ENCODE data around the gene MYRF. TPM values are rescaled to one million over a fixed set of nuclear protein-coding genes. Genes with fewer than 3 reads are reported as not detected.

Gene MYRF
- total RNA-seq, 1 donor from 2014 or later: 1.9 TPM

GRCh38 chr11:61834278-61835048 is 82.0 kb downstream of the MYRF start:
- Mint-ChIP-seq H3K9me3 (no peaks in the 10 kb centered on the region), H3K36me3 (peaks cover 31% of the 10 kb centered on the region), H3K4me3 (no peak overlapping the region), H3K4me1 (peaks cover 54% of the 10 kb centered on the region), H3K27ac (peak overlapping the region; percentile 37), H3K27me3 (ENCODE audit: insufficient read depth, low read depth) (no peaks in the 10 kb centered on the region)
- Histone ChIP-seq H3F3A (ENCODE audit: low read depth) (peaks cover 18% of the 10 kb centered on the region), H3K36me3 (peaks cover 1% of the 10 kb centered on the region), H3K4me3 (no peak overlapping the region), H4K20me1 (ENCODE audit: low read depth) (peaks cover 100% of the 10 kb centered on the region), H3K4me2 (peak overlapping the region; percentile 19), H2AFZ (replicated peaks) (no peak overlapping the region), H3K27ac (peak overlapping the region; percentile 55), H3K9me3 (ENCODE audit: low read depth) (no peaks in the 10 kb centered on the region), H3K9ac (no peak overlapping the region), H3K27me3 (no peaks in the 10 kb centered on the region), H3K79me2 (ENCODE audit: low read depth) (peaks cover 98% of the 10 kb centered on the region), H3K4me1 (peaks cover 35% of the 10 kb centered on the region)
- no peak for DNase-seq (ENCODE audit: low spot score)
- TF ChIP-seq EZH2 (IDR thresholded peaks at IDR 0.05) (no peak), CTCF (IDR thresholded peaks at IDR 0.05) (no peak), EZH2phosphoT487 (IDR thresholded peaks at IDR 0.05) (no peak)

- peaks cover 2% of the 10 kb centered on the region for H3K27me3 Mint-ChIP-seq (ENCODE audit: insufficient read depth, low read depth)
- H3K36me3 Mint-ChIP-seq: peaks cover 42% of the 10 kb centered on the region
- H3K4me3 ChIP-seq: no peak overlapping the region
- peaks cover 98% of the 10 kb centered on the region for H4K20me1 ChIP-seq (ENCODE audit: low read depth)
- peaks cover 11% of the 10 kb centered on the region for H3F3A ChIP-seq (ENCODE audit: low read depth)
- DNase-seq (ENCODE audit: low spot score): no peak
- peaks cover 19% of the 10 kb centered on the region for H3K4me1 ChIP-seq
- H3K9me3 ChIP-seq (ENCODE audit: low read depth): no peaks in the 10 kb centered on the region
- peaks cover 39% of the 10 kb centered on the region for H3K4me1 Mint-ChIP-seq
- H3K4me3 Mint-ChIP-seq: no peak overlapping the region
- H3K4me2 ChIP-seq: no peak overlapping the region
- no peak overlapping the region for H3K9ac ChIP-seq
- H2AFZ ChIP-seq (replicated peaks): no peak overlapping the region
- no peaks in the 10 kb centered on the region for H3K27me3 ChIP-seq
- H3K36me3 ChIP-seq: peaks cover 13% of the 10 kb centered on the region
- no peaks in the 10 kb centered on the region for H3K9me3 Mint-ChIP-seq
- H3K79me2 ChIP-seq (ENCODE audit: low read depth): peaks cover 87% of the 10 kb centered on the region
- no peak overlapping the region for H3K27ac ChIP-seq
- H3K27ac Mint-ChIP-seq: no peak overlapping the region
- no peak for TF ChIP-seq EZH2phosphoT487 (IDR thresholded peaks at IDR 0.05)
- TF ChIP-seq EZH2 (IDR thresholded peaks at IDR 0.05): no peak
- TF ChIP-seq CTCF (IDR thresholded peaks at IDR 0.05): no peak
Measured at GRCh38 chr11:61836193-61836592, 83.8 kb downstream of the MYRF start.

- Histone ChIP-seq H3K79me2 (ENCODE audit: low read depth) (peaks cover 83% of the 10 kb centered on the region), H4K20me1 (ENCODE audit: low read depth) (peaks cover 85% of the 10 kb centered on the region)
- peaks cover 29% of the 10 kb centered on the region for H3K4me1 Mint-ChIP-seq
Measured at GRCh38 chr11:61837411-61838005, 85.1 kb downstream of the MYRF start.

More at GRCh38 chr11:61837411-61838005, 85.1 kb downstream of the MYRF start:
- no peak for DNase-seq (ENCODE audit: low spot score)
- Histone ChIP-seq H3K27ac (no peak overlapping the region), H2AFZ (replicated peaks) (no peak overlapping the region), H3K27me3 (no peaks in the 10 kb centered on the region), H3K4me2 (no peak overlapping the region), H3F3A (ENCODE audit: low read depth) (no peaks in the 10 kb centered on the region), H3K36me3 (peaks cover 17% of the 10 kb centered on the region), H3K9ac (no peak overlapping the region), H3K4me3 (no peak overlapping the region), H3K4me1 (peaks cover 11% of the 10 kb centered on the region), H3K9me3 (ENCODE audit: low read depth) (no peaks in the 10 kb centered on the region)
- H3K4me3 Mint-ChIP-seq: no peak overlapping the region
- H3K36me3 Mint-ChIP-seq: peaks cover 51% of the 10 kb centered on the region
- peaks cover 2% of the 10 kb centered on the region for H3K27me3 Mint-ChIP-seq (ENCODE audit: insufficient read depth, low read depth)
- no peaks in the 10 kb centered on the region for H3K9me3 Mint-ChIP-seq
- TF ChIP-seq EZH2 (IDR thresholded peaks at IDR 0.05) (no peak), EZH2phosphoT487 (IDR thresholded peaks at IDR 0.05) (no peak), CTCF (IDR thresholded peaks at IDR 0.05) (no peak)
- no peak overlapping the region for H3K27ac Mint-ChIP-seq

MicroRNAs within 50 kb of the gene (microRNA counts, 767-probe panel; counts per million panel counts)
- microRNA hsa-miR-1908 (460 counts per million, percentile 90 among the panel's probes with 10 or more counts), microRNA hsa-miR-611 (460 counts per million, percentile 90 among the panel's probes with 10 or more counts)

Other genes starting within 250 kb of the MYRF start
- 0.74 TPM in 1 of 2 replicates, not detected in the other for gene LRRC10B, start 243.9 kb upstream of the MYRF start, total RNA-seq (ENCODE audit: low replicate concordance)
- gene SYT7, start 171.6 kb upstream of the MYRF start, total RNA-seq (ENCODE audit: low replicate concordance): 0.73 and 4.4 TPM in 2 replicates
- gene DAGLA, start 72.2 kb upstream of the MYRF start, total RNA-seq (ENCODE audit: low replicate concordance): 1.1 and 4.6 TPM in 2 replicates
- 71.4 and 98.9 TPM in 2 replicates for gene TMEM258, start 40.0 kb downstream of the MYRF start, total RNA-seq (ENCODE audit: low replicate concordance)
- 51.8 and 68.9 TPM in 2 replicates for gene FEN1, start 40.3 kb downstream of the MYRF start, total RNA-seq (ENCODE audit: low replicate concordance)
- gene FADS1, start 64.4 kb downstream of the MYRF start, total RNA-seq (ENCODE audit: low replicate concordance): 163 and 184 TPM in 2 replicates
- 233 and 407 TPM in 2 replicates for gene FADS2, start 75.7 kb downstream of the MYRF start, total RNA-seq (ENCODE audit: low replicate concordance)
- gene FADS3, start 138.9 kb downstream of the MYRF start, total RNA-seq (ENCODE audit: low replicate concordance): 10.1 and 28.7 TPM in 2 replicates
- gene RAB3IL1, start 164.9 kb downstream of the MYRF start, total RNA-seq (ENCODE audit: low replicate concordance): 1.4 TPM in 2 replicates
- gene BEST1, start 197.7 kb downstream of the MYRF start, total RNA-seq (ENCODE audit: low replicate concordance): 0.15 TPM in 1 of 2 replicates, not detected in the other
- gene FTH1, start 215.0 kb downstream of the MYRF start, total RNA-seq (ENCODE audit: low replicate concordance): 649 and 846 TPM in 2 replicates

Measured in neural progenitor cell (in vitro differentiated cells).